Activated CD8-positive, alpha-beta T cell treated with anti-CD3 and anti-CD28 coated beads for 36 hours (primary cell): ENCODE data around the gene CCDC33. TPM values are rescaled to one million over a fixed set of nuclear protein-coding genes. Genes with fewer than 3 reads are reported as not detected.

Source experiments
- ATAC-seq: fragments of 200-7000 bp; cut with Tn5 transposase; one replicate; pipeline ENCODE4 v1.10.0; 2021; ENCODE audit warnings: mild to moderate bottlenecking, moderate library complexity
- CTCF ChIA-PET: fragments of 350-600 bp; sonication (Branson Sonifier 250); formaldehyde crosslinking; loops from one replicate; lab custom pipeline; 2021; ENCODE audit warnings: antibody characterized with exemption; lab: Charles Lee
- POLR2A ChIA-PET: fragments of 350-600 bp; sonication (Branson Sonifier 250); formaldehyde crosslinking; loops from one replicate; lab custom pipeline; 2021; ENCODE audit warnings: antibody characterized with exemption; lab: Charles Lee
- DNase-seq: peaks from one replicate; pipeline ENCODE4 v3.0.0-alpha.2; 2020
- H3K27ac Mint-ChIP-seq: one replicate; pipeline ENCODE4 v1.8.0; 2021; ENCODE audit warnings: mild to moderate bottlenecking, mixed read lengths
- H3K27me3 Mint-ChIP-seq: one replicate; pipeline ENCODE4 v1.8.0; 2021; ENCODE audit warnings: mixed read lengths
- H3K36me3 Mint-ChIP-seq: one replicate; pipeline ENCODE4 v1.8.0; 2021; ENCODE audit warnings: low read depth, mixed read lengths
- H3K4me1 Mint-ChIP-seq: one replicate; pipeline ENCODE4 v1.8.0; 2021; ENCODE audit warnings: low read depth, mixed read lengths
- H3K4me3 Mint-ChIP-seq: one replicate; pipeline ENCODE4 v1.8.0; 2021; ENCODE audit warnings: mild to moderate bottlenecking, moderate library complexity, mixed read lengths
- H3K9me3 Mint-ChIP-seq: one replicate; pipeline ENCODE4 v1.8.0; 2021; ENCODE audit warnings: mixed read lengths
- CTCF ChIP-seq: fragments of 200-600 bp; IDR thresholded peaks from one replicate; pipeline ENCODE4 v1.8.0; 2022; ENCODE audit warnings: antibody characterized with exemption, mild to moderate bottlenecking
- intact Hi-C: fragments of 100-400 bp; cut with micrococcal nuclease; formaldehyde crosslinking; loops from one replicate; pipeline ENCODE4 v1.10.0; 2022
- total RNA-seq, 2 experiments: library from RNA; stranded (reverse); gene quantifications; one replicate each; pipeline ENCODE4 v1.2.3, GENCODE V29; 2021

Gene CCDC33
- total RNA-seq, 2 experiments from 2014 or later = 0.16 to 0.38 TPM

GRCh38 chr15:74215958-74216357, 20.2 kb upstream of the CCDC33 start:
- no peak for TF ChIP-seq CTCF
- ChIA-PET CTCF (interaction anchor here (1.1 to 2.3 kb wide), 2 partner anchors 92 to 106 kb away, joined by 3 to 6 read pairs; no protein-coding TSS in a partner anchor), POLR2A (interaction anchor here (0.6 kb wide), 1 partner anchor 595 kb away, joined by 3 read pairs; no protein-coding TSS in a partner anchor)
- no peaks in the 10 kb centered on the region for H3K9me3 Mint-ChIP-seq
- H3K27ac Mint-ChIP-seq = no peak overlapping the region
- ATAC-seq (no peak), DNase-seq (no peak)
- H3K4me3 Mint-ChIP-seq = no peak overlapping the region
- no peaks in the 10 kb centered on the region for H3K4me1 Mint-ChIP-seq
- intact Hi-C loops = no loop called here
- no peaks in the 10 kb centered on the region for H3K36me3 Mint-ChIP-seq
- H3K27me3 Mint-ChIP-seq = peaks cover 7% of the 10 kb centered on the region

- ATAC-seq (no peak), DNase-seq (no peak)
- ChIA-PET POLR2A (no interaction called here), CTCF (interaction anchor here (1.1 to 2.3 kb wide), 2 partner anchors 91 to 105 kb away, joined by 3 to 6 read pairs; no protein-coding TSS in a partner anchor)
- Mint-ChIP-seq H3K4me1 (no peaks in the 10 kb centered on the region), H3K9me3 (no peaks in the 10 kb centered on the region), H3K4me3 (no peak overlapping the region), H3K36me3 (no peaks in the 10 kb centered on the region), H3K27ac (no peak overlapping the region), H3K27me3 (peaks cover 7% of the 10 kb centered on the region)
- intact Hi-C loops = no loop called here
- TF ChIP-seq CTCF = no peak
Measured at GRCh38 chr15:74216949-74217348, 19.2 kb upstream of the CCDC33 start.

GRCh38 chr15:74217907-74218885, 17.9 kb upstream of the CCDC33 start:
- Mint-ChIP-seq H3K36me3 (no peaks in the 10 kb centered on the region), H3K27ac (no peak overlapping the region), H3K9me3 (no peaks in the 10 kb centered on the region), H3K4me1 (peaks cover 5% of the 10 kb centered on the region), H3K27me3 (peaks cover 12% of the 10 kb centered on the region), H3K4me3 (no peak overlapping the region)
- ATAC-seq (no peak), DNase-seq (no peak)
- intact Hi-C loops = no loop called here
- no peak for TF ChIP-seq CTCF
- ChIA-PET CTCF (no interaction called here), POLR2A (no interaction called here)

- ATAC-seq = no peak
- POLR2A ChIA-PET = no interaction called here
- H3K9me3 Mint-ChIP-seq = no peaks in the 10 kb centered on the region
- DNase-seq = no peak
- no peaks in the 10 kb centered on the region for H3K36me3 Mint-ChIP-seq
- H3K27me3 Mint-ChIP-seq = peaks cover 12% of the 10 kb centered on the region
- H3K4me1 Mint-ChIP-seq = peaks cover 11% of the 10 kb centered on the region
- H3K27ac Mint-ChIP-seq = no peak overlapping the region
- TF ChIP-seq CTCF = no peak
- CTCF ChIA-PET = interaction anchor here (1.5 to 1.6 kb wide), 2 partner anchors 101 to 102 kb away, joined by 3 to 4 read pairs; no protein-coding TSS in a partner anchor
- intact Hi-C loops = loop anchor here (10.0 kb wide), 1 partner anchor 74 kb away; no protein-coding TSS in a partner anchor
- no peak overlapping the region for H3K4me3 Mint-ChIP-seq
Measured at GRCh38 chr15:74220475-74221248, 15.5 kb upstream of the CCDC33 start.
